Vagina (tissue), 2 donors: ENCODE measurements around the gene C1QTNF6.
A peak's percentile ranks its signal among the peaks of the same experiment; 100 is the strongest.

Experiments
- CTCF ChIP-seq, 3 experiments: fragments of 450-650 bp in 2 of 3; fragments of 200-600 bp in 1 of 3; sonication (generic) in 1 of 3; IDR thresholded peaks; one replicate each; pipeline ENCODE4 v1.5.1; 2017 to 2019; ENCODE audit warnings: antibody characterized with exemption in 3 of 3, mild to moderate bottlenecking in 2 of 3, moderate library complexity in 2 of 3
- POLR2A ChIP-seq, 2 donors: fragments of 450-650 bp; IDR thresholded peaks; one replicate each; pipeline ENCODE4 v1.6.1; 2017; ENCODE audit warnings: antibody characterized with exemption in 2 of 2, mild to moderate bottlenecking in 2 of 2, moderate library complexity in 2 of 2
- POLR2AphosphoS5 ChIP-seq, 2 donors: sonication (generic); formaldehyde crosslinking; IDR thresholded peaks; one replicate each; pipeline ENCODE4 v1.9.0; 2017; ENCODE audit warnings: antibody characterized with exemption in 2 of 2, mild to moderate bottlenecking in 2 of 2, low read depth in 1 of 2; ENCODE audit not compliant: insufficient read depth in 1 of 2

DNA sequence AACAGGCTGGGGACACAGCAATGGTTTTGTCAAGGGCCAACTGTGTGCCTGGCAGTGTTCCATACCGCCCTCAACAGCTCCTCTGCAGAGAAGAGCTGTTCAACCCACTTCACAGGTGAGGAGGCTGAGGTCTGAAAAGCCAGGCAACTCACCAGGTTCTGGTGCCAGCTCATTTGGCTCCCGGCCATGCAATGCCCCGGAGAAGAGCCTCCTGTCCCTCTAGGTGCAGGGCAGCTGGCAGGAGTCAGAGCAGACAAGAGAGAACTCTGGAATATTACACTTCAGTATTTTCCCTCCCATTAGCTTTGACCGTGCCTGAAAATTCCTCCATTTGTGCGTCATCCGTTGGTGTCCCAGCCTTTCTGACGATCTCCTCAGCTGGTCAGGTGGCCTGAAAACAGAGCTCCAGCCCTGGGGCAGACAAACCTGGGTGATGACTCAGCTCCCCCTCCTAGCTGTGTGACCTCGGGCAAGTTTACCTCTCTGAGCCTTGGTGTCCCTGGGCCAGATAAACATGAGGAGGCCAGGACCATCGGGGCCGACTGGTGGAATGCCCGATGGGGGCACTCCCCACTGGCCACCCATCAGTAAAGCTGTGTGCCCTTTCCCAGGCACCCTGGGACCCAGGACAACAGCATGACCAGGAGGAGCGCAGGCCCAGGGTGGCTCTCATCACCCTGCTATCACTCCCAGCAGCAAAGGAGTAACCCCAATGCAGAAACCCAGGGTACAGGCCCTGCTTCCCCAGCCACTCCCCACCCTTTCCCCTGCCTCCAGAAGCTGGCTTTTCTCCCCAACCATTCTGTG lies 9.6 kb upstream of the C1QTNF6 start:
- TF ChIP-seq CTCF (IDR thresholded peaks at IDR 0.05) = no peak
- peak in 1 of 2 donors; percentile 50 for TF ChIP-seq POLR2AphosphoS5 (IDR thresholded peaks at IDR 0.05; ENCODE audit: insufficient read depth in 1 of 2, low read depth in 1 of 2)
- no peak for TF ChIP-seq POLR2A (IDR thresholded peaks at IDR 0.05)
